K562 (cell line): ENCODE results near the gene PLXNB3. TPM values are rescaled to one million over a fixed set of nuclear protein-coding genes. Genes with fewer than 3 reads are reported as not detected.
A peak's percentile ranks its signal among the peaks of the same experiment; 100 is the strongest.

ENCODE experiments used
- ATAC-seq: fragments of 200-7000 bp; cut with Tn5 transposase; 3 replicates; pipeline ENCODE4 v1.9.1; 2020; ENCODE audit warnings: moderate library complexity
- BruUV-seq: library from RNA; stranded (reverse); fragments of 400-500 nt; replicated peaks from 2 replicates; lab custom pipeline; 2021; lab: Mats Ljungman, UMichigan
- CTCF ChIA-PET: fragments of 300-600 bp; formaldehyde crosslinking; extraction: SDS; loops from one replicate; lab custom pipeline; 2021; ENCODE audit warnings: low intra/inter-chr PET ratio; lab: Yijun Ruan, JAX
- POLR2A ChIA-PET: fragments of 300-600, 350-650 bp; sonication (Branson Sonifier 250); formaldehyde crosslinking; extraction: SDS; loops from one replicate; lab custom pipeline; 2021; ENCODE audit warnings: antibody characterized with exemption, inconsistent platforms; lab: Yijun Ruan, JAX
- DNase-seq, 4 experiments: peaks; one replicate each; pipeline versions ENCODE4 v3.0.0 to v3.0.0-alpha.2; 2011 to 2018; ENCODE audit warnings: low spot score in 3 of 4, mixed read lengths in 3 of 4; ENCODE audit errors: extremely low read depth in 1 of 4
- FAIRE-seq: peaks from 2 replicates; lab custom pipeline; 2011; peaks lifted over from hg19 to GRCh38; lab: Jason Lieb, UNC
- H2AFZ ChIP-seq: 2 replicates; pipeline ENCODE4 v1.6.0; 2011; ENCODE audit warnings: low read depth, low read length, control low read depth, inconsistent platforms
- H3K27ac ChIP-seq: fragments of 200-600 bp; 3 replicates; pipeline ENCODE4 v1.8.0; 2011; ENCODE audit warnings: low read depth, mild to moderate bottlenecking, control low read depth, inconsistent platforms, low read length, moderate library complexity, mixed read lengths; ENCODE audit errors: extremely low read depth
- H3K27me3 ChIP-seq, 2 experiments: fragments of 300-600 bp in 1 of 2; 2 replicates in 1 of 2; 3 replicates in 1 of 2; pipeline versions ENCODE4 v1.6.0 to v1.8.0; 2011; ENCODE audit warnings: inconsistent platforms in 2 of 2, low read length in 2 of 2, mild to moderate bottlenecking in 1 of 2, mixed read lengths in 1 of 2, moderate library complexity in 1 of 2; ENCODE audit not compliant: control insufficient read depth in 2 of 2, insufficient read depth in 2 of 2
- H3K36me3 ChIP-seq: fragments of 300-600 bp; 3 replicates; pipeline ENCODE4 v1.8.0; 2011; ENCODE audit warnings: mild to moderate bottlenecking, low read length, inconsistent platforms; ENCODE audit not compliant: control insufficient read depth, insufficient read depth
- H3K4me1 ChIP-seq, 2 experiments: fragments of 200-600 bp in 1 of 2; replicated peaks in 1 of 2; 2 replicates in 1 of 2; 3 replicates in 1 of 2; pipeline versions ENCODE4 v1.5.1 to v1.8.0; 2011; ENCODE audit warnings: inconsistent platforms in 2 of 2, low read length in 2 of 2, mild to moderate bottlenecking in 1 of 2, mixed read lengths in 1 of 2, moderate library complexity in 1 of 2; ENCODE audit not compliant: control insufficient read depth in 2 of 2, insufficient read depth in 2 of 2
- H3K4me2 ChIP-seq: 2 replicates; pipeline ENCODE4 v1.6.1; 2011; ENCODE audit warnings: low read length, control low read depth, inconsistent platforms, mixed read lengths; ENCODE audit not compliant: insufficient read depth
- H3K4me3 ChIP-seq: fragments of 200-600 bp; sonication (generic), shearing (Covaris generic); 2 replicates; pipeline ENCODE4 v1.5.1; 2016; ENCODE audit warnings: control low read depth, inconsistent platforms
- H3K79me2 ChIP-seq: fragments of 200-600 bp; 3 replicates; pipeline ENCODE4 v1.8.0; 2011; ENCODE audit warnings: low read length, inconsistent platforms; ENCODE audit not compliant: control insufficient read depth, insufficient read depth
- H3K9ac ChIP-seq, 2 experiments: 2 replicates each; pipeline versions ENCODE4 v1.6.0 to v1.6.1; 2011; ENCODE audit warnings: low read depth in 2 of 2, low read length in 2 of 2, control low read depth in 1 of 2, inconsistent platforms in 1 of 2, mild to moderate bottlenecking in 1 of 2, mixed read lengths in 1 of 2; ENCODE audit not compliant: insufficient read depth in 1 of 2
- H3K9me1 ChIP-seq: one replicate; pipeline ENCODE4 v1.6.0; 2011; ENCODE audit warnings: inconsistent platforms, mild to moderate bottlenecking, low read length, moderate library complexity; ENCODE audit not compliant: control insufficient read depth, insufficient read depth
- H3K9me3 ChIP-seq: replicated peaks from 2 replicates; pipeline ENCODE4 v1.5.1; 2011; ENCODE audit warnings: low read depth, low read length, inconsistent platforms; ENCODE audit not compliant: control insufficient read depth, insufficient read depth
- H4K20me1 ChIP-seq: replicated peaks from 2 replicates; pipeline ENCODE4 v1.6.1; 2011; ENCODE audit warnings: low read length, inconsistent platforms, mixed read lengths; ENCODE audit not compliant: control insufficient read depth, insufficient read depth
- CREM ChIP-seq: IDR thresholded peaks from 2 replicates; pipeline ENCODE4 v1.6.1; 2014; ENCODE audit warnings: antibody characterized with exemption, low read depth
- MAZ ChIP-seq, 2 experiments: fragments of 450-650 bp in 1 of 2; sonication (generic) in 1 of 2; formaldehyde crosslinking; IDR thresholded peaks in 1 of 2; conservative IDR thresholded peaks in 1 of 2; 2 replicates each; pipeline versions ENCODE4 v1.4.0 to v1.5.0; 2020; ENCODE audit warnings: mild to moderate bottlenecking in 1 of 2, missing genetic modification reagents in 1 of 2
- RCOR1 ChIP-seq, 2 experiments: IDR thresholded peaks; 2 replicates each; pipeline ENCODE4 v1.6.1; 2012; ENCODE audit warnings: low read depth in 2 of 2, low read length in 2 of 2, borderline replicate concordance in 1 of 2, improper control_type of control experiment in 1 of 2
- STAG1 ChIP-seq: sonication (generic); formaldehyde crosslinking; IDR thresholded peaks from 2 replicates; pipeline ENCODE4 v1.5.0; 2020; ENCODE audit warnings: missing genetic modification reagents, borderline replicate concordance
- TBP ChIP-seq: optimal IDR thresholded peaks from 2 replicates; pipeline ENCODE3; 2011; ENCODE audit warnings: low read depth, low read length, improper control_type of control experiment
- WGBS: fragments of 100-300 bp; shearing (Covaris generic); methylation state at CpG from one replicate; pipeline ENCODE4 v1.1.6; 2016; ENCODE audit warnings: low coverage, mixed read lengths; ENCODE audit not compliant: insufficient coverage; ENCODE audit errors: missing lambda C conversion rate; 5-methylcytosine and 5-hydroxymethylcytosine counted together
- in situ Hi-C: fragments of 300-500 bp; cut with MboI; formaldehyde crosslinking; loops from 4 replicates; pipeline ENCODE4 v1.15.0; 2018; ENCODE audit warnings: inconsistent platforms, mixed read lengths
- intact Hi-C: fragments of 100-400 bp; cut with micrococcal nuclease; formaldehyde crosslinking; loops from 2 replicates; pipeline ENCODE4 v1.14.2; 2022
- polyA plus RNA-seq, 8 experiments: library from polyadenylated mRNA; depleted of rRNA in 4 of 8; stranded (reverse) in 5 of 8; unstranded in 3 of 8; fragments of >200 nt; fragmentation: Nextera tagmentation in 2 of 8; fragmentation: Illumina TruSeq in 1 of 8; extraction: Ambion mirVana in 2 of 8; extraction: Trizol in 1 of 8; gene quantifications; 2 replicates each; pipeline versions ENCODE4 v1.2.1 to v1.2.3, GENCODE V29; 2011 to 2014; ENCODE audit warnings: inconsistent platforms in 1 of 8, missing spikeins in 1 of 8
- total RNA-seq, 7 experiments: library from RNA; depleted of rRNA in 6 of 7; stranded (reverse); fragments of >200 nt in 6 of 7; fragmentation: Illumina TruSeq in 2 of 7; extraction: Trizol in 2 of 7; gene quantifications; 2 replicates each; pipeline versions ENCODE4 v1.2.1 to v1.2.3, GENCODE V29; 2011 to 2021; ENCODE audit warnings: low replicate concordance in 1 of 7
- TF ChIP-seq, protein P1 (sequence below): fragments of 450-650 bp; IDR thresholded peaks from 2 replicates; pipeline ENCODE4 v1.6.1; 2016; ENCODE audit warnings: mild to moderate bottlenecking, moderate library complexity

Gene PLXNB3
- total and polyA plus RNA-seq, 9 of the 15 experiments (the other 6 are each of a cell fraction or from before 2014, with no cell fraction given): 0.22 to 2.0 (median 1.4) TPM; not detected in 2

GRCh38 chrX:153723351-153724251 is 40.4 kb upstream of the PLXNB3 start:
- Histone ChIP-seq H3K4me3 (peak overlapping the region; percentile 92), H4K20me1 (peaks cover 10% of the 10 kb centered on the region), H3K4me1 (peaks cover 39 to 54% of the 10 kb centered on the region in 2 experiments), H3K4me2 (peak overlapping the region; percentile 96), H3K79me2 (peaks cover 60% of the 10 kb centered on the region), H3K9me3 (no peaks in the 10 kb centered on the region), H3K27ac (peak overlapping the region; percentile 87), H3K9ac (peak overlapping the region; percentile 91 to 97), H3K9me1 (no peaks in the 10 kb centered on the region), H3K36me3 (peaks cover 40% of the 10 kb centered on the region), H3K27me3 (no peaks in the 10 kb centered on the region), H2AFZ (peak overlapping the region; percentile 38; the same call in 1 of the 2 replicates)
- POLR2A ChIA-PET: interaction anchor here (0.6 kb wide), 1 partner anchor 325 kb away, joined by 3 read pairs; no protein-coding TSS in a partner anchor
- DNase-seq (peak; percentile 62 to 74 (median 66)), ATAC-seq (peak; percentile 60), FAIRE-seq (no peak)
- in situ Hi-C loops (no loop called here), intact Hi-C loops (no loop called here)
- CTCF ChIA-PET: no interaction called here
- BruUV-seq: no TSS peak
- WGBS: under 1% methylated on average over 45 of the region's 78 CpGs
- TF ChIP-seq TBP: no peak
- 0 out of 2 replicates have a peak, but pooled peaks have one; percentile 8 for TF ChIP-seq STAG1 (CRISPR knock-in tag)
- TF ChIP-seq MAZ (CRISPR knock-in tag; conservative IDR thresholded peaks at IDR 0.05 in 1 of 2, IDR thresholded peaks at IDR 0.05 in 1 of 2): peak in 1 of 2 experiments; percentile 55; a peak in 2 of 4 replicates
- TF ChIP-seq CREM: 0 out of 2 replicates have a peak, but pooled peaks have one; percentile 2
- TF ChIP-seq, protein P1, sequence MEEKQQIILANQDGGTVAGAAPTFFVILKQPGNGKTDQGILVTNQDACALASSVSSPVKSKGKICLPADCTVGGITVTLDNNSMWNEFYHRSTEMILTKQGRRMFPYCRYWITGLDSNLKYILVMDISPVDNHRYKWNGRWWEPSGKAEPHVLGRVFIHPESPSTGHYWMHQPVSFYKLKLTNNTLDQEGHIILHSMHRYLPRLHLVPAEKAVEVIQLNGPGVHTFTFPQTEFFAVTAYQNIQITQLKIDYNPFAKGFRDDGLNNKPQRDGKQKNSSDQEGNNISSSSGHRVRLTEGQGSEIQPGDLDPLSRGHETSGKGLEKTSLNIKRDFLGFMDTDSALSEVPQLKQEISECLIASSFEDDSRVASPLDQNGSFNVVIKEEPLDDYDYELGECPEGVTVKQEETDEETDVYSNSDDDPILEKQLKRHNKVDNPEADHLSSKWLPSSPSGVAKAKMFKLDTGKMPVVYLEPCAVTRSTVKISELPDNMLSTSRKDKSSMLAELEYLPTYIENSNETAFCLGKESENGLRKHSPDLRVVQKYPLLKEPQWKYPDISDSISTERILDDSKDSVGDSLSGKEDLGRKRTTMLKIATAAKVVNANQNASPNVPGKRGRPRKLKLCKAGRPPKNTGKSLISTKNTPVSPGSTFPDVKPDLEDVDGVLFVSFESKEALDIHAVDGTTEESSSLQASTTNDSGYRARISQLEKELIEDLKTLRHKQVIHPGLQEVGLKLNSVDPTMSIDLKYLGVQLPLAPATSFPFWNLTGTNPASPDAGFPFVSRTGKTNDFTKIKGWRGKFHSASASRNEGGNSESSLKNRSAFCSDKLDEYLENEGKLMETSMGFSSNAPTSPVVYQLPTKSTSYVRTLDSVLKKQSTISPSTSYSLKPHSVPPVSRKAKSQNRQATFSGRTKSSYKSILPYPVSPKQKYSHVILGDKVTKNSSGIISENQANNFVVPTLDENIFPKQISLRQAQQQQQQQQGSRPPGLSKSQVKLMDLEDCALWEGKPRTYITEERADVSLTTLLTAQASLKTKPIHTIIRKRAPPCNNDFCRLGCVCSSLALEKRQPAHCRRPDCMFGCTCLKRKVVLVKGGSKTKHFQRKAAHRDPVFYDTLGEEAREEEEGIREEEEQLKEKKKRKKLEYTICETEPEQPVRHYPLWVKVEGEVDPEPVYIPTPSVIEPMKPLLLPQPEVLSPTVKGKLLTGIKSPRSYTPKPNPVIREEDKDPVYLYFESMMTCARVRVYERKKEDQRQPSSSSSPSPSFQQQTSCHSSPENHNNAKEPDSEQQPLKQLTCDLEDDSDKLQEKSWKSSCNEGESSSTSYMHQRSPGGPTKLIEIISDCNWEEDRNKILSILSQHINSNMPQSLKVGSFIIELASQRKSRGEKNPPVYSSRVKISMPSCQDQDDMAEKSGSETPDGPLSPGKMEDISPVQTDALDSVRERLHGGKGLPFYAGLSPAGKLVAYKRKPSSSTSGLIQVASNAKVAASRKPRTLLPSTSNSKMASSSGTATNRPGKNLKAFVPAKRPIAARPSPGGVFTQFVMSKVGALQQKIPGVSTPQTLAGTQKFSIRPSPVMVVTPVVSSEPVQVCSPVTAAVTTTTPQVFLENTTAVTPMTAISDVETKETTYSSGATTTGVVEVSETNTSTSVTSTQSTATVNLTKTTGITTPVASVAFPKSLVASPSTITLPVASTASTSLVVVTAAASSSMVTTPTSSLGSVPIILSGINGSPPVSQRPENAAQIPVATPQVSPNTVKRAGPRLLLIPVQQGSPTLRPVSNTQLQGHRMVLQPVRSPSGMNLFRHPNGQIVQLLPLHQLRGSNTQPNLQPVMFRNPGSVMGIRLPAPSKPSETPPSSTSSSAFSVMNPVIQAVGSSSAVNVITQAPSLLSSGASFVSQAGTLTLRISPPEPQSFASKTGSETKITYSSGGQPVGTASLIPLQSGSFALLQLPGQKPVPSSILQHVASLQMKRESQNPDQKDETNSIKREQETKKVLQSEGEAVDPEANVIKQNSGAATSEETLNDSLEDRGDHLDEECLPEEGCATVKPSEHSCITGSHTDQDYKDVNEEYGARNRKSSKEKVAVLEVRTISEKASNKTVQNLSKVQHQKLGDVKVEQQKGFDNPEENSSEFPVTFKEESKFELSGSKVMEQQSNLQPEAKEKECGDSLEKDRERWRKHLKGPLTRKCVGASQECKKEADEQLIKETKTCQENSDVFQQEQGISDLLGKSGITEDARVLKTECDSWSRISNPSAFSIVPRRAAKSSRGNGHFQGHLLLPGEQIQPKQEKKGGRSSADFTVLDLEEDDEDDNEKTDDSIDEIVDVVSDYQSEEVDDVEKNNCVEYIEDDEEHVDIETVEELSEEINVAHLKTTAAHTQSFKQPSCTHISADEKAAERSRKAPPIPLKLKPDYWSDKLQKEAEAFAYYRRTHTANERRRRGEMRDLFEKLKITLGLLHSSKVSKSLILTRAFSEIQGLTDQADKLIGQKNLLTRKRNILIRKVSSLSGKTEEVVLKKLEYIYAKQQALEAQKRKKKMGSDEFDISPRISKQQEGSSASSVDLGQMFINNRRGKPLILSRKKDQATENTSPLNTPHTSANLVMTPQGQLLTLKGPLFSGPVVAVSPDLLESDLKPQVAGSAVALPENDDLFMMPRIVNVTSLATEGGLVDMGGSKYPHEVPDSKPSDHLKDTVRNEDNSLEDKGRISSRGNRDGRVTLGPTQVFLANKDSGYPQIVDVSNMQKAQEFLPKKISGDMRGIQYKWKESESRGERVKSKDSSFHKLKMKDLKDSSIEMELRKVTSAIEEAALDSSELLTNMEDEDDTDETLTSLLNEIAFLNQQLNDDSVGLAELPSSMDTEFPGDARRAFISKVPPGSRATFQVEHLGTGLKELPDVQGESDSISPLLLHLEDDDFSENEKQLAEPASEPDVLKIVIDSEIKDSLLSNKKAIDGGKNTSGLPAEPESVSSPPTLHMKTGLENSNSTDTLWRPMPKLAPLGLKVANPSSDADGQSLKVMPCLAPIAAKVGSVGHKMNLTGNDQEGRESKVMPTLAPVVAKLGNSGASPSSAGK: peak; percentile 61; the same call in 1 of the 2 replicates
- peak in 1 of 2 experiments; percentile 36; a peak in 1 of 4 replicates for TF ChIP-seq RCOR1 (IDR thresholded peaks at IDR 0.05; ENCODE audit: borderline replicate concordance in 1 of 2, low read depth in 2 of 2, low read length in 2 of 2)
